Measurements from ENCODE around the gene ABCC11.

The ABCC11 gene

DNA sequence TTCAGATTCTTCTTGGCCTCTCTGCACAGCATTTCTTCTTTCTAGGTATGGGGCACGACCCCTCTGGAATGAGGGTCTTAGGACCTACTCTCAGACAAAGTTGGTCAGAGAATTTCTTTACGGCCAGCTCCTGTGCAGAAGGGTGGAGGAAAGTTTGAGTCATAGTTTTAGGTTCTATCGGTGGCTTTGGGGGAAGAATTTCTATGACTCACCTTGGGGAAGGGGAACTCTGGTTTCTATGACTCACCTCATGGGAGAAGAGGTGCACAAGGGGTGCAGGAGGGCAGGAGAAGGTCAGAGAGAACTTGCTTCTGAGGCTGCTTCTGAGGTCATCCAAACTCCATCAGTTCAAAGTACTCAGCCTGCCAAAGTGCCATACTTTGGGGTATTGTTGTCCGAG, 89.0 kb downstream of the ABCC11 start:
- no peak overlapping the region for H4K91ac ChIP-seq (ENCODE audit: low read depth, low read length, poor library complexity)
- no peak overlapping the region for H2BK5ac ChIP-seq (ENCODE audit: low read length)
- no CpG with 5 or more reads among the region's 4 CpGs for WGBS, 2 donors (ENCODE audit: extremely low coverage in 2 of 2, insufficient read length in 2 of 2, insufficient replicate concordance in 1 of 2)
- no peak overlapping the region for H3K23ac ChIP-seq (ENCODE audit: low read depth, low read length, poor library complexity)
- H3K79me1 ChIP-seq (ENCODE audit: low read depth, low read length), result no peaks in the 10 kb centered on the region
- no peaks in the 10 kb centered on the region for H3K4me1 ChIP-seq (ENCODE audit: control insufficient read depth in 2 of 2, insufficient read depth in 1 of 2, low read depth in 1 of 2, low read length in 2 of 2)
- H3K14ac ChIP-seq (ENCODE audit: low read length), result no peak overlapping the region
- H3K36me3 ChIP-seq (replicated peaks in 1 of 2; ENCODE audit: control insufficient read depth in 2 of 2, insufficient read depth in 2 of 2, low read length in 2 of 2), result no peaks in the 10 kb centered on the region
- H4K8ac ChIP-seq (ENCODE audit: low read depth, low read length), result no peak overlapping the region
- peaks cover 0 to 4% (median 0%) of the 10 kb centered on the region in 3 experiments for H3K27me3 ChIP-seq (ENCODE audit: control insufficient read depth in 3 of 3, insufficient read depth in 3 of 3, low read depth in 1 of 3, low read length in 3 of 3)
- no peak overlapping the region for H3K4me2 ChIP-seq (ENCODE audit: insufficient read depth, low read length, poor library complexity, severe bottlenecking)
- no peak overlapping the region for H3K4me3 ChIP-seq (ENCODE audit: low read length in 2 of 2)
- H2BK12ac ChIP-seq (ENCODE audit: low read length), result no peak overlapping the region
- H3K27ac ChIP-seq (replicated peaks; ENCODE audit: low read length), result no peak overlapping the region
- no peak for DNase-seq (ENCODE audit: low spot score)
- no peak overlapping the region for H3K9ac ChIP-seq (ENCODE audit: low read depth, low read length, poor library complexity)
- H2BK120ac ChIP-seq (ENCODE audit: low read depth, low read length), result no peak overlapping the region
- no peak overlapping the region for H2AFZ ChIP-seq (ENCODE audit: low read length)
- no peaks in the 10 kb centered on the region for H3K9me3 ChIP-seq (replicated peaks in 1 of 2; ENCODE audit: control insufficient read depth in 2 of 2, insufficient read depth in 1 of 2, low read depth in 1 of 2, low read length in 2 of 2)
- H3K18ac ChIP-seq (ENCODE audit: low read length), result no peak overlapping the region
- H2AK5ac ChIP-seq (ENCODE audit: low read depth, low read length), result no peak overlapping the region
- no peak overlapping the region for H2BK15ac ChIP-seq (ENCODE audit: low read length)
- no peak overlapping the region for H3K4ac ChIP-seq (ENCODE audit: low read length)

GRCh38 chr16:48157794-48158193, 89.5 kb downstream of the ABCC11 start:
- Histone ChIP-seq H3K9me3 (replicated peaks in 1 of 2; ENCODE audit: control insufficient read depth in 2 of 2, insufficient read depth in 1 of 2, low read depth in 1 of 2, low read length in 2 of 2) (no peaks in the 10 kb centered on the region), H3K9ac (ENCODE audit: low read depth, low read length, poor library complexity) (no peak overlapping the region), H3K4me1 (ENCODE audit: control insufficient read depth in 2 of 2, insufficient read depth in 1 of 2, low read depth in 1 of 2, low read length in 2 of 2) (no peaks in the 10 kb centered on the region), H3K79me1 (ENCODE audit: low read depth, low read length) (no peaks in the 10 kb centered on the region), H3K14ac (ENCODE audit: low read length) (no peak overlapping the region), H3K4me2 (ENCODE audit: insufficient read depth, low read length, poor library complexity, severe bottlenecking) (no peak overlapping the region), H3K23ac (ENCODE audit: low read depth, low read length, poor library complexity) (no peak overlapping the region), H4K8ac (ENCODE audit: low read depth, low read length) (no peak overlapping the region), H2AK5ac (ENCODE audit: low read depth, low read length) (no peak overlapping the region), H2AFZ (ENCODE audit: low read length) (no peak overlapping the region), H2BK120ac (ENCODE audit: low read depth, low read length) (no peak overlapping the region), H3K18ac (ENCODE audit: low read length) (no peak overlapping the region), H3K4ac (ENCODE audit: low read length) (no peak overlapping the region), H2BK5ac (ENCODE audit: low read length) (no peak overlapping the region), H3K36me3 (replicated peaks in 1 of 2; ENCODE audit: control insufficient read depth in 2 of 2, insufficient read depth in 2 of 2, low read length in 2 of 2) (no peaks in the 10 kb centered on the region), H3K27me3 (ENCODE audit: control insufficient read depth in 3 of 3, insufficient read depth in 3 of 3, low read depth in 1 of 3, low read length in 3 of 3) (peaks cover 0 to 4% (median 0%) of the 10 kb centered on the region in 3 experiments), H2BK15ac (ENCODE audit: low read length) (no peak overlapping the region), H3K4me3 (ENCODE audit: low read length in 2 of 2) (no peak overlapping the region), H2BK12ac (ENCODE audit: low read length) (no peak overlapping the region), H4K91ac (ENCODE audit: low read depth, low read length, poor library complexity) (no peak overlapping the region), H3K27ac (replicated peaks; ENCODE audit: low read length) (no peak overlapping the region)
- DNase-seq (ENCODE audit: low spot score), result no peak
- no CpG with 5 or more reads among the region's 4 CpGs for WGBS, 2 donors (ENCODE audit: extremely low coverage in 2 of 2, insufficient read length in 2 of 2, insufficient replicate concordance in 1 of 2)

GRCh38 chr16:48157302-48157701, 90.0 kb downstream of the ABCC11 start:
- H3K18ac ChIP-seq (ENCODE audit: low read length), result no peak overlapping the region

GRCh38 chr16:48156790-48157209, 90.5 kb downstream of the ABCC11 start:
- Histone ChIP-seq H3K18ac (ENCODE audit: low read length) (no peak overlapping the region), H2AK5ac (ENCODE audit: low read depth, low read length) (no peak overlapping the region), H4K8ac (ENCODE audit: low read depth, low read length) (no peak overlapping the region), H3K9me3 (replicated peaks in 1 of 2; ENCODE audit: control insufficient read depth in 2 of 2, insufficient read depth in 1 of 2, low read depth in 1 of 2, low read length in 2 of 2) (no peaks in the 10 kb centered on the region), H3K27ac (replicated peaks; ENCODE audit: low read length) (no peak overlapping the region), H2BK12ac (ENCODE audit: low read length) (no peak overlapping the region), H4K91ac (ENCODE audit: low read depth, low read length, poor library complexity) (no peak overlapping the region), H3K4ac (ENCODE audit: low read length) (no peak overlapping the region), H3K9ac (ENCODE audit: low read depth, low read length, poor library complexity) (no peak overlapping the region), H3K36me3 (replicated peaks in 1 of 2; ENCODE audit: control insufficient read depth in 2 of 2, insufficient read depth in 2 of 2, low read length in 2 of 2) (no peaks in the 10 kb centered on the region), H2BK120ac (ENCODE audit: low read depth, low read length) (no peak overlapping the region), H3K79me1 (ENCODE audit: low read depth, low read length) (no peaks in the 10 kb centered on the region), H2AFZ (ENCODE audit: low read length) (no peak overlapping the region), H3K4me2 (ENCODE audit: insufficient read depth, low read length, poor library complexity, severe bottlenecking) (no peak overlapping the region), H2BK15ac (ENCODE audit: low read length) (no peak overlapping the region), H3K4me3 (ENCODE audit: low read length in 2 of 2) (no peak overlapping the region), H3K27me3 (ENCODE audit: control insufficient read depth in 3 of 3, insufficient read depth in 3 of 3, low read depth in 1 of 3, low read length in 3 of 3) (peaks cover 0 to 4% (median 0%) of the 10 kb centered on the region in 3 experiments), H3K4me1 (ENCODE audit: control insufficient read depth in 2 of 2, insufficient read depth in 1 of 2, low read depth in 1 of 2, low read length in 2 of 2) (no peaks in the 10 kb centered on the region), H2BK5ac (ENCODE audit: low read length) (no peak overlapping the region), H3K14ac (ENCODE audit: low read length) (no peak overlapping the region), H3K23ac (ENCODE audit: low read depth, low read length, poor library complexity) (no peak overlapping the region)
- peak; percentile 73 for DNase-seq (ENCODE audit: low spot score)
- WGBS, 2 donors (ENCODE audit: extremely low coverage in 2 of 2, insufficient read length in 2 of 2, insufficient replicate concordance in 1 of 2), result no CpG with 5 or more reads among the region's 16 CpGs

More at GRCh38 chr16:48157302-48157701, 90.0 kb downstream of the ABCC11 start:
- Histone ChIP-seq H2BK120ac (ENCODE audit: low read depth, low read length) (no peak overlapping the region), H3K4me2 (ENCODE audit: insufficient read depth, low read length, poor library complexity, severe bottlenecking) (no peak overlapping the region), H2BK15ac (ENCODE audit: low read length) (no peak overlapping the region), H2AFZ (ENCODE audit: low read length) (no peak overlapping the region), H3K27me3 (ENCODE audit: control insufficient read depth in 3 of 3, insufficient read depth in 3 of 3, low read depth in 1 of 3, low read length in 3 of 3) (peaks cover 0 to 4% (median 0%) of the 10 kb centered on the region in 3 experiments), H3K4me1 (ENCODE audit: control insufficient read depth in 2 of 2, insufficient read depth in 1 of 2, low read depth in 1 of 2, low read length in 2 of 2) (no peaks in the 10 kb centered on the region), H3K9me3 (replicated peaks in 1 of 2; ENCODE audit: control insufficient read depth in 2 of 2, insufficient read depth in 1 of 2, low read depth in 1 of 2, low read length in 2 of 2) (no peaks in the 10 kb centered on the region), H2BK12ac (ENCODE audit: low read length) (no peak overlapping the region), H3K4ac (ENCODE audit: low read length) (no peak overlapping the region), H4K91ac (ENCODE audit: low read depth, low read length, poor library complexity) (no peak overlapping the region), H3K14ac (ENCODE audit: low read length) (no peak overlapping the region), H3K9ac (ENCODE audit: low read depth, low read length, poor library complexity) (no peak overlapping the region), H3K36me3 (replicated peaks in 1 of 2; ENCODE audit: control insufficient read depth in 2 of 2, insufficient read depth in 2 of 2, low read length in 2 of 2) (no peaks in the 10 kb centered on the region), H2BK5ac (ENCODE audit: low read length) (no peak overlapping the region), H3K23ac (ENCODE audit: low read depth, low read length, poor library complexity) (no peak overlapping the region), H3K27ac (replicated peaks; ENCODE audit: low read length) (no peak overlapping the region), H2AK5ac (ENCODE audit: low read depth, low read length) (no peak overlapping the region), H4K8ac (ENCODE audit: low read depth, low read length) (no peak overlapping the region), H3K79me1 (ENCODE audit: low read depth, low read length) (no peaks in the 10 kb centered on the region), H3K4me3 (ENCODE audit: low read length in 2 of 2) (no peak overlapping the region)
- no CpG with 5 or more reads among the region's 11 CpGs for WGBS, 2 donors (ENCODE audit: extremely low coverage in 2 of 2, insufficient read length in 2 of 2, insufficient replicate concordance in 1 of 2)
- DNase-seq (ENCODE audit: low spot score), result no peak
